ENCODE data around the gene CTBP2.

DNA sequence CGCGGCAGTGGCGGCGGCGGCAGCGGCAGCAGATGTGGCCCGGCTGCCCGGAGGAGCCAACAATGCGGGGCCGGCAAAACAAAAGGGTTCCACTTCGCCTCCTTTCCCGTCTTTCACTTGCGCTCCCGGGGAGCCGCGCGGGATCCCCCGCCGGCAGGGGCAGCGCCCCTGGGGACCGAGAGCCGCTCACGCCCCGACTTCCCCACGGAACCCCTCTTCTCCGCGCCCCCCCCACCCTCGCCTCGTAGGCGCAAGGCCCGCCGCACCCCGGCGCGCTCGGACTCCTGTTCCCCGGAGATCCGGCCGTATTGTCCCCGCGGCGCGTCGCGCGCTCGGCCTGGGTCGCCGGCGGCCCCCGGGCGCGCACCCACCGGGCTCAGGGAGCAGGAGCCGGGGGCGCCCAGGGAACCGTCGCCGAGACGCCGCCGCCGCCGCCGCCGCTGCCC is 854 bp downstream of the CTBP2 start:
- TF ChIP-seq, protein P1, sequence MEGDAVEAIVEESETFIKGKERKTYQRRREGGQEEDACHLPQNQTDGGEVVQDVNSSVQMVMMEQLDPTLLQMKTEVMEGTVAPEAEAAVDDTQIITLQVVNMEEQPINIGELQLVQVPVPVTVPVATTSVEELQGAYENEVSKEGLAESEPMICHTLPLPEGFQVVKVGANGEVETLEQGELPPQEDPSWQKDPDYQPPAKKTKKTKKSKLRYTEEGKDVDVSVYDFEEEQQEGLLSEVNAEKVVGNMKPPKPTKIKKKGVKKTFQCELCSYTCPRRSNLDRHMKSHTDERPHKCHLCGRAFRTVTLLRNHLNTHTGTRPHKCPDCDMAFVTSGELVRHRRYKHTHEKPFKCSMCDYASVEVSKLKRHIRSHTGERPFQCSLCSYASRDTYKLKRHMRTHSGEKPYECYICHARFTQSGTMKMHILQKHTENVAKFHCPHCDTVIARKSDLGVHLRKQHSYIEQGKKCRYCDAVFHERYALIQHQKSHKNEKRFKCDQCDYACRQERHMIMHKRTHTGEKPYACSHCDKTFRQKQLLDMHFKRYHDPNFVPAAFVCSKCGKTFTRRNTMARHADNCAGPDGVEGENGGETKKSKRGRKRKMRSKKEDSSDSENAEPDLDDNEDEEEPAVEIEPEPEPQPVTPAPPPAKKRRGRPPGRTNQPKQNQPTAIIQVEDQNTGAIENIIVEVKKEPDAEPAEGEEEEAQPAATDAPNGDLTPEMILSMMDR (IDR thresholded peaks at IDR 0.05 in 8 of 11, conservative IDR thresholded peaks at IDR 0.05 in 3 of 11), result peak in 1 of 11 experiments; percentile 8
- TF ChIP-seq POLR2A (IDR thresholded peaks at IDR 0.05) (no peak), POLR2AphosphoS5 (IDR thresholded peaks at IDR 0.05) (no peak)

Measured in spleen (tissue), 7 donors.